ENCODE results near the gene SLC38A10. TPM values are rescaled to one million over a fixed set of nuclear protein-coding genes. Genes with fewer than 3 reads are reported as not detected.

SLC38A10 gene
- total and polyA plus RNA-seq, 2 of the 13 experiments (the other 11 are each of a cell fraction or from before 2014, with no cell fraction given): 23.4 to 55.8 TPM

GRCh38 chr17:81221842-81222619 is 73.1 kb downstream of the SLC38A10 start:
- FAIRE-seq (no peak), ATAC-seq (peak; percentile 32), DNase-seq (ENCODE audit: low spot score) (no peak)
- ChIA-PET CTCF (ENCODE audit: low intra/inter-chr PET ratio, low total read pairs) (no interaction called here), POLR2A (interaction anchor here (0.6 to 1.5 kb wide), 17 partner anchors 10 to 675 kb away, joined by 3 to 61 read pairs (median 4); partner anchors contain the start of genes ACTG1, BAHCC1, NDUFAF8 and SLC38A10)
- H3K27me3 ChIP-seq (ENCODE audit: control insufficient read depth in 1 of 2, insufficient read depth in 2 of 2, low read length in 2 of 2): no peaks in the 10 kb centered on the region
- H3K4me3 ChIP-seq (replicated peaks in 1 of 3; ENCODE audit: insufficient read depth in 1 of 3, low read depth in 2 of 3, low read length in 3 of 3): peak overlapping the region; percentile 63 to 91 (median 87)
- H3K4me1 ChIP-seq (ENCODE audit: insufficient read depth, low read length): peaks cover 30% of the 10 kb centered on the region
- intact Hi-C loops (cut with micrococcal nuclease; ENCODE audit: unreplicated experiment): loop anchor here (5.0 kb wide), 1 partner anchor 80 kb away; no protein-coding TSS in a partner anchor
- peak overlapping the region; percentile 37 for H3K27ac ChIP-seq (ENCODE audit: extremely low read length, insufficient read depth, low read length)
- H2AFZ ChIP-seq (ENCODE audit: low read length): no peak overlapping the region
- H4K20me1 ChIP-seq (ENCODE audit: insufficient read depth, low read length): no peaks in the 10 kb centered on the region; the same call in 1 of the 2 replicates
- in situ Hi-C loops (cut with HindIII; ENCODE audit: extremely low pct_ligation_motif_present, low pct_unique_long_range_greater_than_20kb): no loop called here
- BruUV-seq (replicated peaks): TSS peak; percentile 52
- peaks cover 12% of the 10 kb centered on the region for H3K79me2 ChIP-seq (ENCODE audit: insufficient read depth, low read length)
- peak overlapping the region; percentile 74 for H3K9ac ChIP-seq (ENCODE audit: insufficient read depth, low read depth, low read length)
- peaks cover 10 to 11% of the 10 kb centered on the region in 2 experiments; a peak in 4 of 5 replicates for H3K36me3 ChIP-seq (replicated peaks in 1 of 2; ENCODE audit: control insufficient read depth in 1 of 2, insufficient read depth in 2 of 2, low read length in 2 of 2)
- 2% methylated on average over 18 of the region's 24 CpGs for WGBS (ENCODE audit: low lambda C conversion rate)
- H3K4me2 ChIP-seq (ENCODE audit: low read depth, low read length): peak overlapping the region; percentile 93
- H3K9me3 ChIP-seq (ENCODE audit: low read length): no peaks in the 10 kb centered on the region
- TF ChIP-seq, protein P1, sequence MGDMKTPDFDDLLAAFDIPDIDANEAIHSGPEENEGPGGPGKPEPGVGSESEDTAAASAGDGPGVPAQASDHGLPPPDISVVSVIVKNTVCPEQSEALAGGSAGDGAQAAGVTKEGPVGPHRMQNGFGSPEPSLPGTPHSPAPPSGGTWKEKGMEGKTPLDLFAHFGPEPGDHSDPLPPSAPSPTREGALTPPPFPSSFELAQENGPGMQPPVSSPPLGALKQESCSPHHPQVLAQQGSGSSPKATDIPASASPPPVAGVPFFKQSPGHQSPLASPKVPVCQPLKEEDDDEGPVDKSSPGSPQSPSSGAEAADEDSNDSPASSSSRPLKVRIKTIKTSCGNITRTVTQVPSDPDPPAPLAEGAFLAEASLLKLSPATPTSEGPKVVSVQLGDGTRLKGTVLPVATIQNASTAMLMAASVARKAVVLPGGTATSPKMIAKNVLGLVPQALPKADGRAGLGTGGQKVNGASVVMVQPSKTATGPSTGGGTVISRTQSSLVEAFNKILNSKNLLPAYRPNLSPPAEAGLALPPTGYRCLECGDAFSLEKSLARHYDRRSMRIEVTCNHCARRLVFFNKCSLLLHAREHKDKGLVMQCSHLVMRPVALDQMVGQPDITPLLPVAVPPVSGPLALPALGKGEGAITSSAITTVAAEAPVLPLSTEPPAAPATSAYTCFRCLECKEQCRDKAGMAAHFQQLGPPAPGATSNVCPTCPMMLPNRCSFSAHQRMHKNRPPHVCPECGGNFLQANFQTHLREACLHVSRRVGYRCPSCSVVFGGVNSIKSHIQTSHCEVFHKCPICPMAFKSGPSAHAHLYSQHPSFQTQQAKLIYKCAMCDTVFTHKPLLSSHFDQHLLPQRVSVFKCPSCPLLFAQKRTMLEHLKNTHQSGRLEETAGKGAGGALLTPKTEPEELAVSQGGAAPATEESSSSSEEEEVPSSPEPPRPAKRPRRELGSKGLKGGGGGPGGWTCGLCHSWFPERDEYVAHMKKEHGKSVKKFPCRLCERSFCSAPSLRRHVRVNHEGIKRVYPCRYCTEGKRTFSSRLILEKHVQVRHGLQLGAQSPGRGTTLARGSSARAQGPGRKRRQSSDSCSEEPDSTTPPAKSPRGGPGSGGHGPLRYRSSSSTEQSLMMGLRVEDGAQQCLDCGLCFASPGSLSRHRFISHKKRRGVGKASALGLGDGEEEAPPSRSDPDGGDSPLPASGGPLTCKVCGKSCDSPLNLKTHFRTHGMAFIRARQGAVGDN (CRISPR knock-in tag; IDR thresholded peaks at IDR 0.05): peak; percentile 33
- TF ChIP-seq NFAT5 (CRISPR knock-in tag; IDR thresholded peaks at IDR 0.05) (0 out of 2 replicates have a peak, but pooled peaks have one; percentile 48), ZNF609 (CRISPR knock-in tag; IDR thresholded peaks at IDR 0.05; ENCODE audit: borderline replicate concordance) (peak; percentile 45; the same call in 1 of the 2 replicates), ZNF776 (CRISPR knock-in tag; IDR thresholded peaks at IDR 0.05) (peak; percentile 73; the same call in 1 of the 2 replicates), ZSCAN22 (CRISPR knock-in tag; IDR thresholded peaks at IDR 0.05) (0 out of 2 replicates have a peak, but pooled peaks have one; percentile 28)

Data from HepG2 (cell line).